ENCODE data around the gene TAB2.

DNA sequence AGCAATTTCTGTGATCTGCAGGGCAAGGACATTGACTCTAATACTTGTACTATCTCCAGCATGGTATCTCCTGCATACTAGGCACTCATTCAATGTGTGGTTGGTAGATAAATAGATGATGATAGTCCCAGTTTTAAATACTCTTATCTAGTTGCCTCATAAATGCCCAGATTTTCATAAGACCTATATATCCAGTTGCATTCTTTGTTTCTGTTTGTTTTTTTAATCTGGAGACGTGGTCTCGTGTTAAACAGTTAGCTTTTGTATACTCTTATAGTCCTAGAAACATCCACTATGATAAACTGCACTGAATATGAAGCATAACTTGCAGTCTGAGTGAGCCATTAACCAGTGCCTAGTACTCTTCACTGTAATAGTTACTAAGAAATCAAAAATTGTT is 47.0 kb downstream of the TAB2 start:
- TF ChIP-seq, protein P1, sequence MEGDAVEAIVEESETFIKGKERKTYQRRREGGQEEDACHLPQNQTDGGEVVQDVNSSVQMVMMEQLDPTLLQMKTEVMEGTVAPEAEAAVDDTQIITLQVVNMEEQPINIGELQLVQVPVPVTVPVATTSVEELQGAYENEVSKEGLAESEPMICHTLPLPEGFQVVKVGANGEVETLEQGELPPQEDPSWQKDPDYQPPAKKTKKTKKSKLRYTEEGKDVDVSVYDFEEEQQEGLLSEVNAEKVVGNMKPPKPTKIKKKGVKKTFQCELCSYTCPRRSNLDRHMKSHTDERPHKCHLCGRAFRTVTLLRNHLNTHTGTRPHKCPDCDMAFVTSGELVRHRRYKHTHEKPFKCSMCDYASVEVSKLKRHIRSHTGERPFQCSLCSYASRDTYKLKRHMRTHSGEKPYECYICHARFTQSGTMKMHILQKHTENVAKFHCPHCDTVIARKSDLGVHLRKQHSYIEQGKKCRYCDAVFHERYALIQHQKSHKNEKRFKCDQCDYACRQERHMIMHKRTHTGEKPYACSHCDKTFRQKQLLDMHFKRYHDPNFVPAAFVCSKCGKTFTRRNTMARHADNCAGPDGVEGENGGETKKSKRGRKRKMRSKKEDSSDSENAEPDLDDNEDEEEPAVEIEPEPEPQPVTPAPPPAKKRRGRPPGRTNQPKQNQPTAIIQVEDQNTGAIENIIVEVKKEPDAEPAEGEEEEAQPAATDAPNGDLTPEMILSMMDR (conservative IDR thresholded peaks at IDR 0.05; ENCODE audit: low read depth, low read length): no peak
- no peak for TF ChIP-seq EZH2 (IDR thresholded peaks at IDR 0.05; ENCODE audit: low read length, unreplicated experiment)
- TF ChIP-seq EZH2phosphoT487 (IDR thresholded peaks at IDR 0.05; ENCODE audit: borderline replicate concordance, low read length): no peak
